ENCODE results near the gene APBA1. TPM values are rescaled to one million over a fixed set of nuclear protein-coding genes. Genes with fewer than 3 reads are reported as not detected.

The APBA1 gene
- total and polyA plus RNA-seq, 9 of the 15 experiments (the other 6 are each of a cell fraction or from before 2014, with no cell fraction given), result 0.01 to 0.02 TPM; not detected in 7

DNA sequence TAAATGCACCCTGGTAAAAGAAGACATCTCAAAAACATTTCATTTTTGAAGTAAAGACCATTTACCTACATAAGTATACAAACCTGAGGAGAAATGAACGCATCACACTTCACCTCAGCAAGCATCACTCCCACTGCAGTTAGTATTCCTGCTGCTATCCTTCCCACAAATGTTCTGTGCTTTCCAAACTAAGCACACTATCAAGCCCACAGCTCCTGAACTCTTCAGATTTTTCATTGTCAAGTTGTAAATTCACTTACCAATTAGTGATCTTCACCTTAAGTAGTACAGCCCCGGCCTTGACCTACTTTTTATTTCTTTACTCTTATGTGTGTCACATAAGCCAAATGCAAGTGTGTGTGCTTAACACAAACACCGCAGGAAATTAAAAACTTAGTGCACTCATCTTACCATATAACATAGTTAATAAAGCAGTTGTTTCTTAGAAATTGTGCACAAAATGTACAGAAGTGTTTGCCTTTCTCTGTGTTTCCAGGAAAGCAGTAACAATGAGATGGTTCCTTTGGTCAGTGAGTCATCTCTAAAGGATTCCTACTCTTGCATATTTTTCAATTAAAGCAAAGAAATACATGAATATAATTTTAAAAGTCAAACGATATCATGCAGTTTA is 169.4 kb downstream of the APBA1 start:
- in situ Hi-C loops (cut with MboI) (no loop called here), intact Hi-C loops (cut with micrococcal nuclease) (no loop called here)
- BruUV-seq (replicated peaks), result no TSS peak
- ChIA-PET POLR2A (no interaction called here), CTCF (ENCODE audit: low intra/inter-chr PET ratio) (no interaction called here)
- TF ChIP-seq ETV1 (tag; conservative IDR thresholded peaks at IDR 0.05; ENCODE audit: low read depth) (no peak), HDAC6 (IDR thresholded peaks at IDR 0.05; ENCODE audit: low read depth, low read length) (no peak), UBTF (IDR thresholded peaks at IDR 0.05; ENCODE audit: borderline replicate concordance in 1 of 2, low read depth in 2 of 2, low read length in 2 of 2) (no peak), E2F4 (CRISPR knock-in tag; IDR thresholded peaks at IDR 0.05; ENCODE audit: low read depth) (no peak), DDX20 (tag; IDR thresholded peaks at IDR 0.05; ENCODE audit: low read depth) (no peak), CHD2 (IDR thresholded peaks at IDR 0.05; ENCODE audit: low read depth, low read length) (no peak), GTF2E2 (tag; IDR thresholded peaks at IDR 0.05) (no peak), SMAD1 (IDR thresholded peaks at IDR 0.05; ENCODE audit: low read depth, low read length, partially characterized antibody) (no peak), ZNF584 (CRISPR knock-in tag; IDR thresholded peaks at IDR 0.05; ENCODE audit: low read depth) (no peak), MITF (IDR thresholded peaks at IDR 0.05) (no peak), SMAD2 (IDR thresholded peaks at IDR 0.05; ENCODE audit: low read depth, low read length) (no peak), LEF1 (IDR thresholded peaks at IDR 0.05) (no peak)
- H3K4me2 ChIP-seq (ENCODE audit: insufficient read depth, low read length), result no peak overlapping the region
- H3K36me3 ChIP-seq (ENCODE audit: control insufficient read depth, insufficient read depth, low read length), result no peaks in the 10 kb centered on the region
- DNase-seq (ENCODE audit: extremely low read depth in 1 of 4, low spot score in 3 of 4) (no peak), ATAC-seq (no peak), FAIRE-seq (no peak)
- WGBS (ENCODE audit: insufficient coverage, low coverage, missing lambda C conversion rate), result 0% methylated on average over 4 of the region's 4 CpGs
- no peak overlapping the region for H3K27ac ChIP-seq (ENCODE audit: extremely low read depth, low read depth, low read length)
- H3K9ac ChIP-seq (ENCODE audit: insufficient read depth in 1 of 2, low read depth in 2 of 2, low read length in 2 of 2), result no peak overlapping the region
- no peaks in the 10 kb centered on the region for H3K9me1 ChIP-seq (ENCODE audit: control insufficient read depth, insufficient read depth, low read length)
- H4K20me1 ChIP-seq (replicated peaks; ENCODE audit: control insufficient read depth, insufficient read depth, low read length), result no peaks in the 10 kb centered on the region
- H2AFZ ChIP-seq (ENCODE audit: low read depth, low read length), result no peak overlapping the region
- H3K4me3 ChIP-seq, result no peak overlapping the region
- peaks cover 0 to 10% of the 10 kb centered on the region in 2 experiments; a peak in 1 of 5 replicates for H3K27me3 ChIP-seq (ENCODE audit: control insufficient read depth in 2 of 2, insufficient read depth in 2 of 2, low read length in 2 of 2)
- H3K79me2 ChIP-seq (ENCODE audit: control insufficient read depth, insufficient read depth, low read length), result no peaks in the 10 kb centered on the region
- H3K9me3 ChIP-seq (replicated peaks; ENCODE audit: control insufficient read depth, insufficient read depth, low read depth, low read length), result no peaks in the 10 kb centered on the region
- H3K4me1 ChIP-seq (replicated peaks in 1 of 2; ENCODE audit: control insufficient read depth in 2 of 2, insufficient read depth in 2 of 2, low read length in 2 of 2), result no peaks in the 10 kb centered on the region
